ENCODE results near the gene LDB3.

DNA sequence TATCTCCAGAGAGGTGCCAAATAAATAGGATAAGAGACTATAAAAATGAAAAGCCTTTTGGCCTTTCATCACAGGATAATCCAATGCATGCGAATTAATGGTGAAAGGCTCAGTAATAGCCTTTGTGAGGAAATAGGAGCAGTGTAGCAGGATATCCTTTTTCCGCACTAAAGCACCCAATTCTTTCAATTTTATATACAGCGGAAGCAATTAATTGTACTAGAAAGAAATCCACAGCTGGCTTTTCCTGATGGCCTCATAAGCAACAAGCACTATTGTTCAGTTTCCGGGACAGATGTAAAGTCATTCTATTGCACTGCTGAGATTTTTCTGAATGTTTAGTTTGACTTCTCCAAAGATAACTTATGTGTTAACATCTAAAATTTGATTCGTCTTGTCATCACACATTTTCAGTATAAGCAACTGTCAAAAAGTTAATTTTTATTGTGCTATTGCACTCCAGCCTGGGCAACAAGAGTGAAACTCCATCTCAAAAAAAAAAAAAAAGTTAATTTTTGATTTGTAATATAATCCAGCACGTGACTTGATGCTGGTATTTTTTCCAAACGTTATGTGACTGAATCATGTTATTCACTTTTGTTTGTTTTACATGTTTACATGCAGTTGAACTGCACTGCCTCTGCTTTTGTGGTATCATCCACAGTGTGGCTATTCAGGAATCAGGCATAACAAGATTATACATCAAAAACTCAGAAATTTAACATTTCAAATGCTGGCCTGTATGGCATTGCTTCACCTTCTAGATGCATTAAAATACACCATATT lies 79.7 kb downstream of the LDB3 start:
- no peak for TF ChIP-seq EZH2 (IDR thresholded peaks at IDR 0.05; ENCODE audit: borderline replicate concordance, low read length)
- TF ChIP-seq, protein P1, sequence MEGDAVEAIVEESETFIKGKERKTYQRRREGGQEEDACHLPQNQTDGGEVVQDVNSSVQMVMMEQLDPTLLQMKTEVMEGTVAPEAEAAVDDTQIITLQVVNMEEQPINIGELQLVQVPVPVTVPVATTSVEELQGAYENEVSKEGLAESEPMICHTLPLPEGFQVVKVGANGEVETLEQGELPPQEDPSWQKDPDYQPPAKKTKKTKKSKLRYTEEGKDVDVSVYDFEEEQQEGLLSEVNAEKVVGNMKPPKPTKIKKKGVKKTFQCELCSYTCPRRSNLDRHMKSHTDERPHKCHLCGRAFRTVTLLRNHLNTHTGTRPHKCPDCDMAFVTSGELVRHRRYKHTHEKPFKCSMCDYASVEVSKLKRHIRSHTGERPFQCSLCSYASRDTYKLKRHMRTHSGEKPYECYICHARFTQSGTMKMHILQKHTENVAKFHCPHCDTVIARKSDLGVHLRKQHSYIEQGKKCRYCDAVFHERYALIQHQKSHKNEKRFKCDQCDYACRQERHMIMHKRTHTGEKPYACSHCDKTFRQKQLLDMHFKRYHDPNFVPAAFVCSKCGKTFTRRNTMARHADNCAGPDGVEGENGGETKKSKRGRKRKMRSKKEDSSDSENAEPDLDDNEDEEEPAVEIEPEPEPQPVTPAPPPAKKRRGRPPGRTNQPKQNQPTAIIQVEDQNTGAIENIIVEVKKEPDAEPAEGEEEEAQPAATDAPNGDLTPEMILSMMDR (IDR thresholded peaks at IDR 0.05; ENCODE audit: low read length) = no peak

Measured in OCI-LY1 (cell line).